GM21825 (cell line): ENCODE measurements around the gene KRTAP4-6.
"Not testable (repeated sequence)": the region's sequence is repeated elsewhere in the genome, so short reads cannot be mapped to it uniquely, and the experiment has no call there.

Experiments used
- ATAC-seq: cut with Tn5 transposase; IDR thresholded peaks from one replicate; pipeline ENCODE4 v1.9.1; 2021; ENCODE audit warnings: mild to moderate bottlenecking, moderate library complexity; ENCODE audit not compliant: unreplicated experiment

KRTAP4-6 gene

DNA sequence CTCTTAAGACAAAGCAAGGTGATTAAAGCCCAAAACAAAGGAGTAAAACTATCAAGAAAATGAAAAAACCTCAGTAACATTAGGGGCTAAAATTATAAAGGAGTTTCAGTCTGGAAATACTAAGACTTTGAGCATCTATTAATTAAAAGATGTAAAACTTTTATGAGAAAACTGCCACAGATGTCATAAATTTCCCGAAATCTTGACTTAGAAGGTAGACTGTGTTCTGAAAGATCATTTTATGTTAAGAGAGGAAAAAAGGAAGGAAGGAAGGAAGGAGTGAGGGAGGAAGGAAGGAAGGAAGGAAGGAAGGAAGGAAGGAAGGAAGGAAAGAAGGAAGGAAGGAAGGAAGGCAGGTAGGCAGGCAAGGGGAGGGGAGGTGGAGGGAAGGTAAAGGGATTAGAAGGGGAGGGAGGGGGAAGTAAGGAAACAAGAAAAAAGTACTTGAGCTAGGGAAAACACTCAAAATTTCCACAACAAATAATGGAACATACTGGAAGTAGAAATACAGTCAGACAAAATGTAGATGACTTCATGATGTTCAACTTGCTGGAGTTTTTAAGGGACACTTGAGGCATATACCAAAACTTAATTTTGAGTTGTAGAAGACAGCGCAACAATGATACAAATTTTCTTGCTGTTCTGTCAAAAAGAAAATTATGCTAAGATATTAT is 7.3 kb upstream of the KRTAP4-6 start:
- no peak for ATAC-seq

DNA sequence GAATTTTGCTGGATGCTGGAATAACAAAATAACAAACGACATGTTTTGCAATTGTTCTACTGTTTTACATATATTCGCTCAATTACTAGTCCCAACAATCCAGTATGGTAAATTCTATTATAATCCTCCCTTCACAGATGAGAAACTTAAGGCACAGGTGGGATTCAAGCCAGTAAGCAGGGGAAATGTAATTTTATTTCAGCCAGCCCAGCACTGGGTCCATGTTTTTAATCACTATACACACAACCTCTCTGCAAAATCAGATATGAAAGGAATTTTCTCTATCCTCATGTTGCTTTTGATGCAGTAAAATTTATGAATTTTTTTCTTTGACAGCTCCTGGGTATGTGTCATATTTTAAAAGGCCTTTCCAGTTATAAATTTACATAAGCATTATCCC is 4.9 kb upstream of the KRTAP4-6 start:
- ATAC-seq, result no peak

DNA sequence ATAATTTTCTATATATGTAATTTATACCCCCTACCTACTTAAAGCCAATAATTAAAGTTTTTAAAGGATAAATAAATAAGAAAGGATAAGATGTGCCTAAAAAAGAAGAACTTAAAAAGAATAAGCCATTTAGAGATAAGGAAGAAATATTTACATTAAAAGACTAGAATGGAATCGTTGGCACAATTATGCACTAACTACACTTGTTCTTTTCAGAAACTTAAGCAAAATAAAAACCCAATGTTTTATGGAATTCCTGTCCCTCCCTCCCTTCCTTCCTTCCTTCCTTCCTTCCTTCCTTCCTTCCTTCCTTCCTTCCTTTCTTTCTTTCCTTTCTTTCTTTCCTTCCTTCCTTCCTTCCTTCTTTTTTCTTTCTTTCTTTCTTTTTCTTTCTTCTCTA is 4.5 kb upstream of the KRTAP4-6 start:
- ATAC-seq, result no peak

DNA sequence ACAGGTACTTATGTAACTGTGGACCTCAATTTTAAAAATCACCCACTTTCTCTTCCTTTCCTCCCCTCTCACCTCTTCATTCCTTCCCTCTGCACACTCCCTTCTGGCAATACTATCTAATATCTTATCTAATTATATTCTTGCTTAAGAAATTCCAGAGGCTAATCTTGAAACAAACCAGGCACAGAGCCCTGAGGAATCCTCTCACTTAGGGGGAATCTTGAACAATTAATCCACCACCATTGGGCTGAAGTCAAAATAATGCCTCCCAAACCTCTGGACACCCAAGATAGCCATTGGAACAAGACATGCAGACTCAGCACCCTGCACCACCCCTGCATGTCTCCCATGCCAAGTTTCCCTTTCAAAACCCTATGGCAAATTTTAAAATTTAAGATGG is 1.0 kb upstream of the KRTAP4-6 start:
- ATAC-seq, result no peak

DNA sequence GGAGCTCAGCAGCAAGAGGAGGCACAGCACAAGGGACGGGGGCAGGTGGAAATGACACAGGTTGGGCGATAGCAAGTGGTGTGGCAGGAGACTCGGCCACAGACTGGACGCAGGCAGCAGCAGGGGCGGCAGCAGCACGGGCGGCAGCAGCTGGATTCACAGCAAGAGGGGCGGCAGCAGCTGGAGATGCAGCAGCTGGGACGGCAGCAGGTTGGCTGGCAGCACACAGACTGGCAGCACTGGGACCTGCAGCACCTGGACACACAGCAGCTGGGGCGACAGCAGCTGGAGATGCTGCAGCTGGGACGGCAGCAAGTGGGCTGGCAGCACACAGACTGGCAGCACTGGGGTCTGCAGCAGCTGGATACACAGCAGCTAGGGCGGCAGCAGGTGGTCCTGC is 479 bp downstream of the KRTAP4-6 start:
- ATAC-seq, result not testable (repeated sequence)

DNA sequence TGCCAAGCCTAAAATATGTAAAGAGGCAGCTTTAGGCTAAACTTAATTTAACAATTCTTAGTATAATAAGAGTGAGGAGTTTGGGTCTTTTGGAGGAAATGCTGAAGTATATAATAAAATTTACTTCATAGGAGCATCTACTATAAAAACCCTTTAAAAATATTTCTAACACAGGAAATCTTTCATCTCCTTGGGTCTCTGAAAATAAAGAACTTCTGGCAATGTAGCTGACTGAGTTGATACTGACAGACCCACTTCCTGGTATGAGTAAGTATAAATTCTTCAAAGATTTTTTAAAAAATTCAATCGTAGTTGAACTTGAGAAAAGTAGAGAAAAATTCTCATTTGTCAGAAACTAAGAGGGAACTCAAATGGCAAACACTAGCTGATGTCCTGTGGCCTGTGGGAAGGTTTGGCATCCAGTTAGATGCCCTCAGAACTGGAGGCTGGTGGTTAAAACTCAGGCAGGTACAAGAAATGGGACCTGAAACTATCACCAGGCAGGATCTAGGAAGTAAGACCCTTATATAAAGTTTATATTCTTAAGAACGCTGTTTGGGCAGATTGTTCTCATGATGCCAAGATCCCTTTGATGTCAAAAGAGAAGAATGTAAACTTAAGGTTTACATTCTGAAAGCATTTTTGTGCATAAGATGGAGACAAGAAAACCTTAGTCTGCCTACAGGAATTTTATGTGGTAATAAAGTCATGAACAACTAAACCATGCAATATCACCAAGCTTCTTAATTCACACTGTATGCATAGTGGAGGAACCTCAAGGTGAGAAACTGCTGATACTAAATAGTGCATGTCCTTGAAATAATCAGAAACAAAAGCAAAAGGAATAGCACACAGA is 6.2 kb downstream of the KRTAP4-6 start:
- ATAC-seq, result no peak

DNA sequence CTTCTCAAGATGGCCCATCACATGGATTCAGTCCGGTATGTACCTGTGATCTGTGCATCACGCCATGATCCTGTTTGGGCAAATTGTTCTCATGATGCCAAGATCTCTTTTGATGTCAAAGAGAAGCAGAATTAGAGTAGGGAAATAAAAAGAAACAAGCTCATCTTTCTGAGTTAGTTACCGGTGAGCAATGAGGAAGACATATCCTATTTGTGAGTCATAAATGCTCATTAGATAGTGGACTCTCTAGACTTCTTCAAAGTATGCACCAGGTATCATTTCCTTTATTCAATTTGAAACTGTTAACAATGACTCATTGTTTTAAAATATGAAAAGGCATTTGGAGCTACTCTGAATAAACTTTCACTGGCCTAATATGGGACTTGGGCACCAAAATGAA is 8.4 kb downstream of the KRTAP4-6 start:
- no peak for ATAC-seq

DNA sequence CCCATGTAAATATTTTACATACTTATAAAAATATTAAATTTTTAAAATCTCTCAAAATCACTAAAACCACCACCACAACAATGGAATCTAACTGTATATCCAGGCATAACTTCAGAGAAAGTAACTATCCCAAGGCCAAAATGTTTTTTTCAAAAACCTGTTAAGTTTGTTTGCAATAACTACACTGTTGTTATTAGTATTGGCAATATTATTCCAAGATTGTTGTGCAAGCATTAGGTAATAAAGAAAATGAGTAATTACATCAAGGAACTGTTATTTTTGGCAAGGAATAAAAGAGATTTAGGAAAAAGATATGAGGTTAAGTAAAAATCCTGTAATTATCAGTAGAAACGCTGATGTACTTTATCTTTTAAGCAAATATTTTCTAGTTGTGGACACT is 13.0 kb downstream of the KRTAP4-6 start:
- no peak for ATAC-seq

DNA sequence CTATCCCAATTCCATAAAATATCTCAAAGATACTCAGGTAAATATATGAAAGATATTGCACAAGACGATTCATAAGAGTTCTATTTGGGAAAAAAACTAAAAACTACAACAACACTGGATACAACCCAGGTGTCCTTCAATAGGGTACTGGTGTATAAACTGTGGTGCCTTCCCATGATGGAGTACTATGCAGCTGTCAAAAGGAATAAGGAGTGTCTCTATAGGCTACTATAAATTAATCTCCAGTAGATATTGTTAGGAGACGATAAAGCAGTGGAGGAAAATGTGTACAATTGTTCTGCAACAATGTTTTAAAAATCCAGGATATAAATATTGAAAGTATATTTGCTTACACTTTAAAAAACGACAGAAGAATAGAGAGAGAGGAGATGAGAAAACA is 13.9 kb downstream of the KRTAP4-6 start:
- ATAC-seq, result no peak

DNA sequence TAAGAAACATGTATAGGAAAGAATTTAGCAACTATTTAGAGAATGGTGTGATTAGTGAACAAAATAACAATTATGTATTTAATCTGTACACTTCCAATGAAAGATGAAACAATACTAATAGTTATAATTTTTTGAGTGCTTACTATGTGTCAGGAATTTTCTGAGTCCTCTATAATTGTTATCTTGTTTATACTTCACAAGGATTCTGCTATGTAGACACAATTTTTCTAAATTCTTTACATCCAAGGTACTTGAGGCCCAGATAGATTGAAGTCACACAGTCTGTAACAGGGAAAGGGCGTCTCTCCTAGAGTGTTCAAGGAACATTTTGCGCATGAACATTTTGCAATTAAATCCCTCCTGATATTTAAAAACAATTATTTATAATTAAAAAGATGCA is 15.3 kb downstream of the KRTAP4-6 start:
- ATAC-seq, result no peak

DNA sequence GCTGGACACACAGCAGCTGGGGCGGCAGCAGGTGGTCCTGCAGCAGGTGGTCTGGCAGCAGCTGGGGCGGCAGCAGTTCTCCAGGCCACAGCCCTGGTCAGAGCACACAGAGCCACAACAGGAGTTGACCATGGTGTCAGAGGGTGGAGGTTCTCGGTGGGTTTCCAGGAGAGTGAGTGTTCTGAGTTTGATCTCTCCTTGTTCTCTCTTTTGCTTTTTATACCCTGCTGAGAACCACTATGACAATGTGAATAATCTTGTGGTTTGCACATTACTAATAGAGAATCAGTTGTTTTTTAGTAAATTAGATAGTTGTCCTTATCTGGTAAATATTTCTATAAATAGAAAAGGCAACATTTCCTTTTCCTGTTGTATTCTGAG is 16.4 kb downstream of the KRTAP4-6 start, which contains the start of gene KRTAP4-12:
Gene KRTAP4-12, minus strand, starts transcription at position 192 of the 381 bp plus-strand sequence. Its CDS starts 60 bp downstream, at position 132.
- not testable (repeated sequence) for ATAC-seq

DNA sequence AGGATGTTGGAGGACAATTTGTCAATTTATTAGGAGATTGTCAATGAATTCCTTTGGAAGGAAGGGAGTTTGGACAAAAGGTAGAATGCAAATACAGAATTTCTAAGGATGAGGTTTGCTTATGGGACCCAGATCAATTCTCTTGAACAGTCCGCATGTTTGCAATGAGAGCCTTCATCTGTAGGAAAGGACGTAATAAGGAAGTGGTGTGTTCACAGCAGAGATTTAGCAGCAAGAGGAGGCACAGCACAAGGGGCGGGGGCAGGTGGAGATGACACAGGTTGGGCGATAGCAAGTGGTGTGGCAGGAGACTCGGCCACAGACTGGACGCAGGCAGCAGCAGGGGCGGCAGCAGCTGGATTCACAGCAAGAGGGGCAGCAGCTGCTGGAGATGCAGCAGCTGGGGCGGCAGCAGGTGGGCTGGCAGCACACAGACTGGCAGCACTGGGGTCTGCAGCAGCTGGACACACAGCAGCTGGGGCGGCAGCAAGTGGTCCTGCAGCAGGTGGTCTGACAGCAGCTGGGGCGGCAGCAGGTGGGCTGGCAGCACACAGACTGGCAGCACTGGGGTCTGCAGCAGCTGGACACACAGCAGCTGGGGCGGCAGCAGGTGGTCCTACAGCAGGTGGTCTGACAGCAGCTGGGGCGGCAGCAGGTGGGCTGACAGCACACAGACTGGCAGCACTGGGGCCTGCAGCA is 16.9 kb downstream of the KRTAP4-6 start:
- not testable (repeated sequence) for ATAC-seq

DNA sequence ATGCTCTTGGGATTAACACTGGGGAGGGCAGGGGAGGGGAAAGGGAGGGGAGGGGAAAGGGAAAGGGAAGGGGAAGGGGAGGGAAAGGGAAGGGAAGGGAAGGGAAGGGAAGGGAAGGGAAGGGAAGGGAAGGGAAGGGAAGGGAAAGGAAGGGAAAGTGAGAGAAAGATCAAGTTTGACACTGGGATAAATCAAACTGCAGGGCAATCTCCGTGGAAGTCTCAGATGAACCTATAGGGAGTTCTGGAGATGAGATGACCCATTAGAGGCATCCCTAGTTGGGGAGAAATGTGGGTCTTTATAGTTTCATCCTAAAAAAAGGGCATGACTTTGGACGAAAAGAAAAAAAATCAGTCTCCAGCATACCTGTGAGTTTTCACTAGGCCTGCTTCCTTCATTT is 18.6 kb downstream of the KRTAP4-6 start:
- ATAC-seq, result no peak

DNA sequence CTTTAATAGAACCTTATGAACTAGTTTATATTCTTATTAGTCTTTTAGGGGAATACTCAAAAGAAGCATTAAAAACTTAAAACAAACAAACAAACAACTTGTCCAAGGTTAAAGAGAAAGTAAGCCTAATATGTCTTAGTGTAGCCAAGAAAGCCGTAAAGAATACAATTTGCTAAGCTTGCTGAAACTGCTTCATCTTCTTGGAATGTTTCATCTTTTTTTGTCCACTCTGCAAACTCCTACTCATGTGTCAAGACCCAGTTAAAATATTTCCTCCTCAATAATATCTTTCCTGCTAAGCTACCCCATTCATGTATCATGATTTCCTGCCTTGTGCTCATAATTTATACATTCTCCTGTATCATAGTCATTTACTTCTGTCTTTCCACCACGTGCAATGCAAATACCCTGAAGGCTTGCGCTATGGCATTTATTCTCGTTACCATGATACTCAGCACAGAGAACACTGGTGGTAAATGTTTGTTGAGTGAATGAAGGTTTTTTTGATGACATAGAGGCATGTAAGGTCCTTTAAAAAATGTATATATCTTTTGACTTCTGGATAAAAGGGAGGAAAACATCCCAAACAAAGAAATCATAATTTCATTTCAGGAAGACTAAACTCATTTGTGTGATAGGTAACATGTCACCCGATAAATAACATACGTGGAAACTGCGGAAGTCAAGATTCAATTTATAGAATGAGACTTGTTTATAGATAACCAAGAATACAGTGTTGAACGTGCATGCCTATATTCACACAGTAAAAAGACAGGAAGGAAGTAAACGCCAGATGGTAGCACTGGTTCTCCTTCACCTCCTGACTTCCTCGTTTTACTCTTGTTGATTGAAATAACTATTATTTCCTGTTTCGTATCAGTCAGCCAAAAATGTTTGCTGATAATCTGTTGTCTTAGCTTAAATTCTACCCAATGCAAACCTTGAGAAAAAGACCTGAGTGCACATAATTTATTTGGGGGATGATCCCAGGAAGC is 20.4 kb downstream of the KRTAP4-6 start:
- not testable (repeated sequence) for ATAC-seq

DNA sequence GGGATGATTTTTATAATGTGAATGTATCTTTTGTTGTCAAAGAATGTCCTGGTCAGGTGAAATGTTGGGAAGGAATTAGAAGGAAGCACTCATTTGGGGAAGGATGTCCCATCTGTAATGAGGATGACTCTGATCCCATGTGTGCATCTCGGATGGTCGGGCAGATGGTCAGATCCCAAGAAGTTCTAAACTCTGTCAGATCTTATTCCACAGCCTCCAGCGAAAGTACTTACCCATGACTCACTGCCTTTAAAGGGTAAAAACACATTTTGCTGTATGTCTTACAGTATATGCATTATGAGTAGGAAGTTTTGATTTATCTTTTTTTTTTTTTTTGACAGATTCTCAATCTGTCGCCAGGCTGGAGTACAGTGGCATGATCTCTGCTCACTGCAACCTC is 21.6 kb downstream of the KRTAP4-6 start:
- ATAC-seq, result no peak

DNA sequence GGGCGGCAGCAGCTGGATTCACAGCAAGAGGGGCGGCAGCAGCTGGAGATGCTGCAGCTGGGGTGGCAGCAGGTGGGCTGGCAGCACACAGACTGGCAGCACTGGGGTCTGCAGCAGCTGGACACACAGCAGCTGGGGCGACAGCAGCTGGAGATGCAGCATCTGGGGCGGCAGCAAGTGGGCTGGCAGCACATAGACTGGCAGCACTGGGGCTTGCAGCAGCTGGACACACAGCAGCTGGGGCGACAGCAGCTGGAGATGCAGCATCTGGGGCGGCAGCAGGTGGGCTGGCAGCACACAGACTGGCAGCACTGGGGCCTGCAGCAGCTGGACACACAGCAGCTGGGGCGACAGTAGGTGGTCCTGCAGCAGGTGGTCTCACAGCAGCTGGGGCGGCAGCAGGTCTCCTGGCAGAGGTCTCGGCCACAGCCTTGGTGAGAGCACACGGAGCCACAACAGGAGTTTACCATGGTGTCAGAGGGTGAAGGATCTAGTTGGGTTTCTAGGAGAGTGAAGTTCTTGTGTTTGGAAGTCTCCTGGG is 22.4 kb downstream of the KRTAP4-6 start, which contains the start of gene KRTAP4-11:
Gene KRTAP4-11, minus strand, starts transcription at position 528 of the 541 bp plus-strand sequence. Its CDS starts 58 bp downstream, at position 470.
- ATAC-seq, result not testable (repeated sequence)

DNA sequence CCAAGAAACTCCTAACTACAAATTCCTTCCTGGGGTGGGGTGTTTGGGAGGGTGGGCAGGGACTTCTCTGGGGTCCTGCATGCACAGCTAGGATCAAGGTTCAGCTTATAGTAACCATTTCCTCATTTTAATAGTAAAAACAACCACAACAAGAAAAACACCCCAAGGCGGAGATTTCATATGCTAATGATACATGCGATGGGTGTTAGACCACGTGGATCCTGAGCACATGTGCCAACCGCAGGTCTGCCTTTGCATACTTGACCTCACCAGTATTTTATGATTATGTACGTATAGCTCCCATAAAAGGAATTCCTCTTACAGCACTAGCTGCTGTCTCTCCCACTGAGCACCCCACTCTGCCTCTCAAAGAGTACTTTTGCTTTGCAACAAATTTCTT is 24.0 kb downstream of the KRTAP4-6 start:
- ATAC-seq, result no peak

DNA sequence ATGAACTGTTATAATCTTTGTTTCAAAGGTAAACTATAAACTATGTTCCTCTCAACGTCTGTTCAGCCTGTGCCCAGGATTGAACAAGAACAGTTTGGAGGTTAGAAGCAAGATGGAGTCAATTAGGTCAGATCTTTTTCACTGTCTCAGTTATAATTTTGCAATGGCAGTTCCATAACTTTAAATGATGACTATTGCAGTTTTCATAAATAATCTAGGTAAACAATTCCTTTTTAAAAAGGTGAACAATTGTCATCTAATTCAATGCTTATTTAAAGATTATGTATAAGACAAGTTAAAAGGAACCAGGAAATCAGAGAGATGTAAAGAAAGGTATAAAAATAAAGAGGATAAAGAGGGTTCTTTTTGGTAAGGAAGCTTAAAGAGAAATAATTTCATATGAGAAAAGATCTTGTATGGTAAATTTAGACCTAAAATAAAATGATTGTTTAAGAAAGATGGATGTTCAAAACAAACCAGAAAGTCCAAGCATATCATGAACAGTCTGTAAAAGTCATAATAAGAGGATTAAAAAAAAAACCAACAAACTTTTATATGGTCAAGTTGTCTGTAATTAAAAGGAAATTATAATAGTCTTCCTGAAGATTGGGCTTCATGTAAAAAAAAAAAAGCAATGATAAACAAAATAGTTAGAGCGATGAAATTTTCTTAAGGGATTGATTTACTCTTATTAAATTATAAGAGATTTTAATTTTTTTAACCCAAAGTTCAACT is 29.0 kb downstream of the KRTAP4-6 start:
- no peak for ATAC-seq

DNA sequence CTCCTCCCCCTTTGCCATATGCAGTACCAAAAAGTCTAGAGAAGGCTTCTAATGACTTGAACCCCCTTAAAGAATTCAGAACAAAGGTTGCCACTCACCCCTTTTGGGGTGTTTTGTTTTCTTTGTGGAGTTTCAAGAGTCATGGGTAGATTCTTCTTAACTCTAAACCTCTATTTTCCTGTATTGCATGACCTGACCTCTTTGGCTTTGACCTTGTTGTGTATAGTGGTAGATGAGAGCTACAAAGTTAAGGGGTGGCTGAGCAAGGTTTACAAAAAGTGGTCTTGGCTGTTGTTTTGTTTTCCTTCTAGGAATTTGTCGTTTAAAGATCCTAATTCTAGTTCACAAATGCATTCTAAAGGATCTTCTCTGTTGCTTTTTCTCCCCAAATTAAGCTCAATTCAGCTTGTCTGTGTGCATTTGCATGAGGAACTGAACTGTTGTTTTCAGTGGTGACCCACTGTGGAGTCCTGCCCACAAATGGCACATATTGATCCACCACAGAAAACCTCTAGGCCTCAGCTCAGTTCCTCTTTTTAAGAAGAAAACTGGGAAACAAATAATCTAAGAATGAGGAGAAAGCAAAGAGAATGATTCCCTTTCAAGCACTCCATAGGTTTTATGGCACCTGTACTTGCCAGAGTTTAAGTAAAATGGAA is 31.5 kb downstream of the KRTAP4-6 start:
- not testable (repeated sequence) for ATAC-seq
